ENCODE results near the gene LIMK2. TPM values are rescaled to one million over a fixed set of nuclear protein-coding genes. Genes with fewer than 3 reads are reported as not detected.

The LIMK2 gene
- total RNA-seq, 1 donor from 2014 or later: 61.2 TPM

- Histone ChIP-seq H3K36me3 (peaks cover 91% of the 10 kb centered on the region), H3K9me3 (no peaks in the 10 kb centered on the region), H3K4me3 (no peak overlapping the region), H3K27me3 (ENCODE audit: low read depth) (no peaks in the 10 kb centered on the region), H3K27ac (no peak overlapping the region), H3K4me1 (peaks cover 34% of the 10 kb centered on the region)
- ATAC-seq: no peak
- no peak for TF ChIP-seq CTCF (IDR thresholded peaks at IDR 0.05)
- no peak for DNase-seq
- intact Hi-C loops (cut with DNase I): no loop called here
Measured at GRCh38 chr22:31275576-31275975, 63.5 kb downstream of the LIMK2 start.

- intact Hi-C loops (cut with DNase I): no loop called here
- H3K9me3 ChIP-seq: no peaks in the 10 kb centered on the region
- H3K4me3 ChIP-seq: no peak overlapping the region
- DNase-seq (no peak), ATAC-seq (no peak)
- TF ChIP-seq CTCF (IDR thresholded peaks at IDR 0.05): no peak
- H3K4me1 ChIP-seq: peaks cover 34% of the 10 kb centered on the region
- no peaks in the 10 kb centered on the region for H3K27me3 ChIP-seq (ENCODE audit: low read depth)
- no peak overlapping the region for H3K27ac ChIP-seq
- peaks cover 91% of the 10 kb centered on the region for H3K36me3 ChIP-seq
Measured at GRCh38 chr22:31276426-31277167, 64.5 kb downstream of the LIMK2 start.

GRCh38 chr22:31277741-31278140 lies 65.6 kb downstream of the LIMK2 start:
- Histone ChIP-seq H3K9me3 (no peaks in the 10 kb centered on the region), H3K36me3 (peaks cover 93% of the 10 kb centered on the region), H3K4me1 (peaks cover 34% of the 10 kb centered on the region), H3K27ac (peak overlapping the region; percentile 46), H3K4me3 (no peak overlapping the region), H3K27me3 (ENCODE audit: low read depth) (no peaks in the 10 kb centered on the region)
- ATAC-seq (no peak), DNase-seq (no peak)
- intact Hi-C loops (cut with DNase I): no loop called here
- TF ChIP-seq CTCF (IDR thresholded peaks at IDR 0.05): no peak

- Histone ChIP-seq H3K4me1 (peaks cover 31% of the 10 kb centered on the region), H3K36me3 (peaks cover 93% of the 10 kb centered on the region), H3K27ac (peak overlapping the region; percentile 46), H3K27me3 (ENCODE audit: low read depth) (no peaks in the 10 kb centered on the region), H3K4me3 (no peak overlapping the region), H3K9me3 (no peaks in the 10 kb centered on the region)
- no peak for ATAC-seq
- no peak for DNase-seq
- no peak for TF ChIP-seq CTCF (IDR thresholded peaks at IDR 0.05)
- intact Hi-C loops (cut with DNase I): no loop called here
Measured at GRCh38 chr22:31278151-31278621, 66.1 kb downstream of the LIMK2 start.

GRCh38 chr22:31278626-31279326 lies 66.7 kb downstream of the LIMK2 start:
- H3K27me3 ChIP-seq (ENCODE audit: low read depth): no peaks in the 10 kb centered on the region
- no peak overlapping the region for H3K4me3 ChIP-seq
- peaks cover 93% of the 10 kb centered on the region for H3K36me3 ChIP-seq
- TF ChIP-seq CTCF (IDR thresholded peaks at IDR 0.05): no peak
- DNase-seq (no peak), ATAC-seq (peak in 1 of 2 donors; percentile 3)
- peak overlapping the region; percentile 46 for H3K27ac ChIP-seq
- H3K9me3 ChIP-seq: no peaks in the 10 kb centered on the region
- intact Hi-C loops (cut with DNase I): no loop called here
- peaks cover 25% of the 10 kb centered on the region for H3K4me1 ChIP-seq

Measured in lower lobe of right lung (tissue), 2 donors.